ENCODE data around the gene MON2.
"Not testable (repeated sequence)": the region's sequence is repeated elsewhere in the genome, so short reads cannot be mapped to it uniquely, and the experiment has no call there.

Gene MON2, protein sequence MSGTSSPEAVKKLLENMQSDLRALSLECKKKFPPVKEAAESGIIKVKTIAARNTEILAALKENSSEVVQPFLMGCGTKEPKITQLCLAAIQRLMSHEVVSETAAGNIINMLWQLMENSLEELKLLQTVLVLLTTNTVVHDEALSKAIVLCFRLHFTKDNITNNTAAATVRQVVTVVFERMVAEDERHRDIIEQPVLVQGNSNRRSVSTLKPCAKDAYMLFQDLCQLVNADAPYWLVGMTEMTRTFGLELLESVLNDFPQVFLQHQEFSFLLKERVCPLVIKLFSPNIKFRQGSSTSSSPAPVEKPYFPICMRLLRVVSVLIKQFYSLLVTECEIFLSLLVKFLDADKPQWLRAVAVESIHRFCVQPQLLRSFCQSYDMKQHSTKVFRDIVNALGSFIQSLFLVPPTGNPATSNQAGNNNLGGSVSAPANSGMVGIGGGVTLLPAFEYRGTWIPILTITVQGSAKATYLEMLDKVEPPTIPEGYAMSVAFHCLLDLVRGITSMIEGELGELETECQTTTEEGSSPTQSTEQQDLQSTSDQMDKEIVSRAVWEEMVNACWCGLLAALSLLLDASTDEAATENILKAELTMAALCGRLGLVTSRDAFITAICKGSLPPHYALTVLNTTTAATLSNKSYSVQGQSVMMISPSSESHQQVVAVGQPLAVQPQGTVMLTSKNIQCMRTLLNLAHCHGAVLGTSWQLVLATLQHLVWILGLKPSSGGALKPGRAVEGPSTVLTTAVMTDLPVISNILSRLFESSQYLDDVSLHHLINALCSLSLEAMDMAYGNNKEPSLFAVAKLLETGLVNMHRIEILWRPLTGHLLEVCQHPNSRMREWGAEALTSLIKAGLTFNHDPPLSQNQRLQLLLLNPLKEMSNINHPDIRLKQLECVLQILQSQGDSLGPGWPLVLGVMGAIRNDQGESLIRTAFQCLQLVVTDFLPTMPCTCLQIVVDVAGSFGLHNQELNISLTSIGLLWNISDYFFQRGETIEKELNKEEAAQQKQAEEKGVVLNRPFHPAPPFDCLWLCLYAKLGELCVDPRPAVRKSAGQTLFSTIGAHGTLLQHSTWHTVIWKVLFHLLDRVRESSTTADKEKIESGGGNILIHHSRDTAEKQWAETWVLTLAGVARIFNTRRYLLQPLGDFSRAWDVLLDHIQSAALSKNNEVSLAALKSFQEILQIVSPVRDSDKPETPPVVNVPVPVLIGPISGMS (N-terminal part only)

DNA sequence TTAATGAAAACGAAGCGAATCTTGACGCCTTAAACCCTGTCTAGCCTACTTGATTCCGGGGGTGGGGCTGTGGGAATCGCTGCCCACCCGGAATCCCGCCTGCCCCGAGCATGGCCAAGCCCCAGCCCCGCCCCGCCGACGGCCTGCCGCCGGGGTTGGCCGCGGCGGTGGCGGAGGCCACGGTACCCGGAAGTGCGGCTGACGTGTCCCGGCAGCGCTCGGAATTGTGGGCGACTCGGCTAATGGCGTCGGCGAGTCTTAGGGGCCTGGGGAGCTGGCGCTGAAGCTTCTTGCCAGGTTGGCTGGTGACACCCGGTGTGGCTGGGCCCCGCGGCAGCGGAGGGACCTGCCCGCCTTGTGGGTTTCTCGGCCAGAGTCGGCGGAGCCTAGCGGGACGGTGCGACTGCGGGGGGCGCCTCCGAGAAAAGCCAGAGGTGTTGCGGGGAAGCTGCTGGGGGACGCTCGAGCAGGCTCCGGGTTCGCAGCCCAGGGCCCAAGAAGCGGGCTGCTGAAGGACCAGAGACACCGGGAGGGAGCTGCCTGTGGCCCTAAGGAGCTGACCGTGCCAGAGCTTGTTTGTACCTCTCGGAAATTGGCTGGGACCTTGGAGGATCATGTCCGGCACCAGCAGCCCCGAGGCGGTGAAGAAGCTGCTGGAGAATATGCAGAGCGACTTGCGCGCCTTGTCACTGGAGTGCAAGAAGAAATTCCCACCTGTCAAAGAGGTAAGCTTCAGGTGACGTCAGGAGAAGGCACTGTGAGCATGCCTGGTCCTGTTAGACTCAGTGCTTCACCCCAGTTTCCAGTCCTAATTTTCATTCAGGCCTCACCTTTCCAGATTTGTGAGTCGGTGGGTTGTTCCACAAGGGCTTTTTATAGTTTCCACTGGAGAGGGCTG is at the start of gene MON2:
TSS of gene MON2 (plus strand) at position 233 of the 898 bp plus-strand sequence. CDS start at position 615, 382 bp downstream.
- DNase-seq (ENCODE audit: low spot score) = peak; percentile 65

DNA sequence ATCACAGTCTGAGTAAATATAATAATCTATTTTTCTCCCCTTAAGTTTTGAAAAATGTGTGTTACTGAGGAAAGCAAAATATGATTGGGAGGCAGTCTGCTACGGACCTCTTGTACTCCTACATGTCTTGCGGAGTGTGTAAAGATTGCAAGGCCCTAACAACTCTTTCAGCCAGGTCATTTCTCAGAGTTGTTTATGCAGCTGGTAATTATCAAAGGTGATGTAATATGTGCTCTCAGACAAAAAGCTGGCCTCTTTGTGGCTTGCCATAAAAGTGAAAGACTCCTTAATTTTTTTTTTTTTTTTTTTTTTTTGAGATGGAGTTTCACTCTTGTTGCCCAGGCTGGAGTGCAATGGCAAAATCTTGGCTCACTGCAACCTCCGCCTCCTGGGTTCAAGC is 40.5 kb upstream of the MON2 start:
- no peak for DNase-seq (ENCODE audit: low spot score)

DNA sequence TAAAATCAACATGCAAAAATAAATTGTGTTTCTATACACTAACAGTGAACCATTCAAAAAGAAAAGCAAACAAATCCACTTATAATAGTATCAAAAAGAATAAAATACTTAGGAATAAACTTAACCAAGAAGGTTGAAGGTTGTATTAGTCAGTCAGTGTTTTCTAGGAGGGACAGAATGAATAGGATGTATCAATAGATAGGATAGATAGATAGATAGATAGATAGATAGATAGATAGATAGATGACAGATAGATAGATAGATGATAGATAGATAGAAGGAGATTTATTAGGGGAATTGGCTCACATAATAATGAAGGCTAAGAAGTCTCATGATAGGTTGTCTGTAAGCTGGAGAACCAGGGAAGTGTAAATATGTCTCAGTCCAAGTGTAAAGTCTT is 37.2 kb upstream of the MON2 start:
- no peak for DNase-seq (ENCODE audit: low spot score)

DNA sequence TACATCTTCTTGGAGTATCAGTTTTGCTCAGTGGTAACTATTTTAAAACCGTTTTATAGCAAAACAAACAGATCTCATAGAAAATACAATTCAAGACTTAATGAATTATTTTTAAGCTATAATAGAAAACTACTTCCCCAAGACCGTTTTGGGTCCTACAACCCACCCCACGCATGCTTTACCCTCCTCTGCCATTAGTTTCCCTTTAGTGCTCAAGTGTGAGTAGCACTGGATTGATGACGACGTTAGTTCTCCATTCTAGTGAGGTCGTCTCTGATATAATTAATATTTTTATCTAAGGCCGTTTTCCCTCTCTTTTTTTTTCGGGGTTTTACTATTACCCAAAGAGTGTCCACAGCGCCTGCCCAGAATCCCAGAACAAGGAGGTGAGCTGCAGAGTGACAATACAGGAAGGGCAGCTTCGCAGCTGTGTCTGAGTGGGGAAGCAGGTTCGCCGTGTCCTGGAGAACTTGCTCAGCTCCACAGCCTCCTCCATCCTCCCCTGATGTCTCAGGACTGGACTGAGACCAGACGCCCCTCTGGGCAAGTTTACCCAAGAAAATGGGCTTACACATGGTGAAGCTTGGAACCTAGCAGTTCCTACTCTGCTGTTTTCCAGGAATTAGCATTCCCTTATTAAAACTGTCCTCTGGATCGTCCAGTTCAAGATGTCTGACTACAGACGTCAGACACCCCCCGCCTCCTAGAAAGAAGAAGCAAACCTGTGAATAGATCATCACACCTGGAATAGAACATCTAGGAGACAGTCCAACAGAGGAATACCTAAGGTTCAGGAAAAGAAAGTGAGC is 31.9 kb upstream of the MON2 start:
- no peak for DNase-seq (ENCODE audit: low spot score)

DNA sequence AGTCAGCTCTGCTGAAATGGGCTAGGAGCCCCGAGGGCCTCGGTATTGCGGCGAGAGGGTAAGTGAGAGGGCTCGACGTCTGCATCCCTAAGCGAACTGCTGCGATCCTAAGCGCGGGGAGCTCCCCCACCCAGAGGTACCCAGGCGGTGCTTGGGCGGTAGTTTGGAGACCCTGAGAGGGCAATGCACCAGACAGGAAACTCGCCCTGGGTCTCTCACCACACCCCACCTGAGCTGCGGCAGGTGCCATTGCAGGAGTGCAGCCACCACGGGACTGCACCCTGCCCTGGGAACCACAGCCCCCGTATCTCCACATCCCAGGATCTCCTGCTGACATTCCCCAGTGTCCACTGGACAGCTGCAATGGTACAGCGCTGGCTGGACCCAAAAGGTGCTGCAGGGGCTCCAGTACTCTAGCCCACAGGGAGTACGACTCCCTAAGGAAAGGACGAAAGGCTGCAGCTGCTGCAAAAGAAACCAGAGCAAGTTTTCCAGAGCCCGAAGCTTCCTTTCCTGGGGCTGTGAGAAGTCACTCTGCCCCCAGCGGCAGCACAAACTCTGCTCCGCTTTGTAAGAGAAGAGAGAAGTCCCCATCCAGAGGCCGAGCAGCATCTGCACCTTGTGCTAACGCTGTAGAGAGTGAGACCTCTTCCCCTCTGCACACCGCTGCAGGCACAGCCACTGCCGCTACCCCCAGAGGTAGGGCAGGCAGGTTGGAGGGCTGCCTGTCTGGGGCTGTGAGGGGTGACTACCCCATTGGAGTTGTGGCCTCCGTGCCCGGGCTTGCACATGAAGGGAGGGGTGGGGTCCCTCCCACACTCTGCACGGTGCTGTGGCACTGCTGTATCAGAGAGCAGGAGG is 31.1 kb upstream of the MON2 start:
- no peak for DNase-seq (ENCODE audit: low spot score)

DNA sequence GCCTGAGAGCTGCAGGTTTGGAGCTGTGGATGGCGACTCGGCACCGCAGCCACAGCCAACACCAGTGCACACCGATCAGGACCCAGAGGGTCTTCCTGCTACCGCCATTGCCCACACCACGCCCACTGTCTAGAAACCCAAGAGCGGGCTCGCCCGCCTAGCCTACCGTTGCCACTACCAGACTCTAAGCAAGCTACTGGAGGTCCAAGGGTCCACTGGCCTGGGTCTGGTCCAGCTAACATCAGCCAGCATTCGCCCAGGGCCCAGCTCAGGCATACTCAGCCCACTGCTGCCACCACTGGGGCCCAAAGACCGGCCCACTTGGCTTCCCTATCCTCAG is 30.5 kb upstream of the MON2 start:
- no peak for DNase-seq (ENCODE audit: low spot score)

DNA sequence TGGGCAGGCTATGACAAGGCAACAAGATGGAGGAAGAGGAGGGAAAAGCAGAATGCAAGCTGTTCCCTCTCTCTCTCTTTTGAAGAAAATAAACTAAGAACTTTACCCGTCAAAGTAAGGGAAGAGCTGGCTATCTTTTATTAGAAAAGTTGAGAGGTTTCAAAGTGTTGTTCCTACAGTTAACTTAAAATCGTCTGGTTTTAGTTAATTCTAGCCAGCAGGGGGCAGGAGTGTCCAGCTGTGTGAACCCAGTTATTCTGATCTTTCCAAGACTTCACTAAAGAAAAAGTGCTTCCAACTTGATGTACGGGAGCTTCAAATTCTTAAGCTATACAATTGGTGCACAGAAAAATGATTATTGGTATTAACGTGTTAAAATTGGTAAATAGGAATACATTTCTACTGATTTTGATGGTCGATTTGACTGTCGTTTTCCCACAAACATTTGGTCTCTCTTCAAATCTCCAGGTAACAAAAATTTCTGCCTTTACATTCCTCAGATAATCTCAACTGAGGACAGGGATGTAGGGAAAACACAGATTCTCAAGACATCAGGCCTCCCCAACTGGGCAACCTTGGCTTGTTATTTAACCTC is 28.4 kb upstream of the MON2 start:
- peak; percentile 50 for DNase-seq (ENCODE audit: low spot score)

DNA sequence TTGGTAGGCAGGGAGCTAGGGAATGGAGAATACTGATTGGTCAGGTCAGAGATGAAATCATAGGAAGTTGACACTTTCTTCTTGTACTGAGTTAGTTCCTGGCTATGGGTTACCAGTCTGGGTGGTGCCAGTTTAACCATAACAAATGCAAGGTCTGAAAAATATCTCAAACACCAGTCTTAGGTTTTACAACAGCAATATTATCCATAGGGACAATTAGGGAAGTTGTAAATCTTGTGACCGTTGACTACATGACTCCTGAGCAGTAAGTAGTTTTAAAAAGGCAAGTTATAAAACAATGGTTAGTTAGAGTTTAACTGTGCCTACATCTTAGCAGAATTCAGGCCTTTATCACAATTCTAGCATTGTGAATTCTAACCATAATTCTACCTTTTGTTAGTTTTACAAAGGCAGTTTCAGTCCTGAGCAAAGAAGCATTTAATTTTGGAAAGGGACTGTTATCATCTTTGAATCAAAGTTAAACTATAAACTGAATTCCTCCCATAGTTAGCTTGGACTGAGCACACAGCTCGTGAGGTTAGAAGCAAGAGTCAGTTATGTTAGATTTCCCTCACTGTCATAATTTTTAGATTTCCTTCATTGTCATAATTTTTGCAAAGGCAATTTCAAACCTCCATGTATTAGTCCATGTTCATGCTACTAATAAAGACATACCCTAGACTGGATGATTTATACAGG is 19.7 kb upstream of the MON2 start:
- no peak for DNase-seq (ENCODE audit: low spot score)

DNA sequence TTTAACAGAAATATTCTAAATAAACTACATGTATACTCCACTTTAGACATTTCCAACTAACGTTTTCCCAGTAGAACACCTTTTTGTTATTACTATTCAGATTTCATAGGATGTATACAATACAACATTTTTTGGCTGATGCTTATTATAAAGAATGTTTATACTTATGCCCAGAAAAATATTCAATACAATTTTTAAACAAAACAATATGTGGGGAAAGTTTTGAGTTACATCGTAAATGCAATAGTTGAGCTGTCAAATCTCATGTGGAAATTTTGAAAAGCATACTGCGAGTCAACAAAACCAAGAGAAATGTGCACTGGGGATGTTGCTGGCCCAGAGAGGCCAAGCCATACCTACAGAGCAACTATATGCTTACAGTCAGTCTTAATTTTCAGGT is 18.2 kb upstream of the MON2 start:
- DNase-seq (ENCODE audit: low spot score) = no peak

DNA sequence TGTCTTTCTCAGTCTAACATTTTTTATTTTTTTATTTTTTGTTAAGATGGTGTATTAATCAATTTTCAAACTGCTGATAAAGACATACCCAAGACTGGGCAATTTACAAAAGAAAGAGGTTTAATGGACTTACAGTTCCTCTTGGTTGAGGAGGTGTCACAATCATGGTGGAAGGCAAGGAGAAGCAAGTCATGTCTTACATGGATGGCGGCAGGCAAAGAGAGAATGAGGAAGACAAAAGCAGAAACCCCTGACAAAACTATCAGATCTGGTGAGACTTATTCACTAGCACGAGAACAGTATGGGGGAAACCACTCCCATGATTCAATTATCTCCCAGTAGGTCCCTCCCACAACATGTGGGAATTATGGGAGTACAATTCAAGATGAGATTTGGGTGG is 11.2 kb upstream of the MON2 start:
- DNase-seq (ENCODE audit: low spot score) = not testable (repeated sequence)

DNA sequence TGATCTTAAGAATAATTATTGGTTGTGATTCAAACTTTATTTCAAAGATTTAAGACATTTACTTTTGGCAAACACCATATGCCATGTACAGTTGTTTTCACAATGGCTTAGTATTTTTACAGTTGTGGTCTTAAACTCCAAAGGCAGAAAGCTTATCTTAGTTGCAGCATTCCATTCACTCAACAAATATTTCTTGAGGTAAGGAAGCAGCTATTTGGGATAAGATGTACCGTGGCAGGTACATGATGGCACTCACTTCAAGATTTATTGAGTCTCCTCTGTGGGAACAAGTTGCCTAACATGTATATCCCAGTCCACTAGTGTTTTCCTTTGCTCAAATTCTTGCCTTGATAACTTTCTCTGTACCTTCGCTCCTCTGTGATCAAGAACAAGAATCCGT is 8.0 kb upstream of the MON2 start:
- DNase-seq (ENCODE audit: low spot score) = no peak

DNA sequence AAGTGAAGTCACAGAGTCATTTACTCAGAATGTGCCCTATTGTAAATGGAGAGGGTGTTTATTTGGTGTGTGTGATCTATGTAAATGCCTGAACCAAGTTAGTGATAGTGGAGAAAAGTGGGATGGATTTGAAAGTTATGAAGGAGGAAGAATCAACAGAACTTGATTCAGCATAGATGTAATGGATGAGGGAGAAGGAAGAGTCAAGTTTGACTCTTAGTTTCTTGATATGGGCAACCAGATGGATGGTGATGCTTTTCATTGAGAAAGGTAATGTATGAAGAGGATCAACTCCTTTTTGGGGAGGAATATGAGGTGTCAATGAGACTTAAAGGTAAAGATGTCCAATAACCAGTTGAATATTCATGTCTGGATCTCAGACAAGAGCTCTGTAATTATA is 6.7 kb upstream of the MON2 start:
- no peak for DNase-seq (ENCODE audit: low spot score)

DNA sequence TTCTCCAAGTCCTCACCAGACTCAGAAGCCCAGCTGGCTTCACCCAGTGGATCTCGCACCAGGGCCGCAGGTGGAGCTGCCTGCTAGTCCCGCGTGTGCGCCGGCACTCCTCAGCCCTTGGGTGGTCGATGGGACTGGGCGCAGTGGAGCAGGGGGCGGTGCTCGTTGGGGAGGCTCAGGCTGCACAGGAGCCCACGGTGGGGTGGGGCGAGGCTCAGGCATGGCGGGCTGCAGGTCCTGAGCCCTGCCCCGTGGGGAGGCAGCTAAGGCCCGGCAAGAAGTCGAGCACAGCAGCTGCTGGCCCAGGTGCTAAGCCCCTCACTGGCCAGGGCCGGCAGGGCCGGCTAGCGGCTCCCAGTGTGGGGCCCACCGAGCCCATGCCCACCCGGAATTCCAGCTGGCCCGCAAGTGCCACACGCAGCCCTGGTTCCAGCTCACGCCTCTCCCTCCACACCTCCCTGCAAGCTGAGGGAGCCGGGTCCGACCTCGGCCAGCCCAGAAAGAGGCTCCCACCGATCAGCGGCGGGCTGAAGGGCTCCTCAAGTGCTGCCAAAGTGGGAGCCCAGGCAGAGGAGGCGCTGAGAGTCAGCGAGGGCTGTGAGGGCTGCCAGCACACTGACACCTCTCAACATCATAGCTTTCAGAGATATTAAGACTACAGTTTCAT is 5.3 kb upstream of the MON2 start:
- not testable (repeated sequence) for DNase-seq (ENCODE audit: low spot score)

DNA sequence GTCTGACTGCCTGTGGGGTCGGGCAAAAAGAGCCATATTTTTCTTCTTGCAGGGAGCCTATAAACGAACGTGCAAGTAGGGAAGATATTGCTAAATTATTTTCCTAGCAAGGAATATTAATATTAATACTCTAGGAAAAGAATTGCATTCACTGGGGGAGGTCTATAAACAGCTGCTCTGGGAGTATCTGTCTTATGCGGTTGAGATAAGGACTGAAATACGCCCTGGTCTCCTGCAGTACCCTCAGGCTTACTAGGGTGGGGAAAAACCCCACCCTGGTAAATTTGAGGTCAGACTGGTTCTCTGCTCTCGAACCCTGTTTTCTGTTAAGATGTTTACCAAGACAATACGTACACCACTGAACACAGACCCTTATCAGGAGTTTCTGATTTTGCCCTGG is 3.4 kb upstream of the MON2 start:
- DNase-seq (ENCODE audit: low spot score) = not testable (repeated sequence)

DNA sequence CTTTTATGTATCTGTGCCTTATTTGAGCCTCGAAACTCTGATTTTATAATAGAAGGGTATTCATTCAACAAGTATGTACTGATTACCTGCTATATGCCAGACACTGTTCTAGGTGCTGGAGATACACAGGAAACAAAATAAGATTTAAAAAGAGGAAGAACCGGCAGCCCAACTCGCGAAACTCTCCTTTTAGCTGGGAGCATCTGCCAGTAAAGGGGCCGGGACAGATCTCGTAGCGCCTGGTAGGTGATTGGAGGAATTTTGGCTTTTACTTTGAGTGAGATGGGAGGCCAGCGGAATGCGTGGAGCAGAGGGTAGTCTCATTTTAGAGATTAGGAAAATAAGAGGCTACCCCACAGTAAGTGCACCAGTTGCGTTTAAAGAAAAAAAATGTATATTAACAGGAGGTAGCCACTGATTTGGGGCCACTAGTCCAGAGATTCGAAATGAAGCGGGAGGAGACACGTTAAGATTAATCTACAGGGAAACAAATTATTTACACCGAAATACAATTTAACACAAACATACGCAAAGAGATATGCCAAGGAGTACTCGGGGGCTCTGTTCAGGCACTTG is 520 bp upstream of the MON2 start:
- DNase-seq (ENCODE audit: low spot score) = peak; percentile 16

DNA sequence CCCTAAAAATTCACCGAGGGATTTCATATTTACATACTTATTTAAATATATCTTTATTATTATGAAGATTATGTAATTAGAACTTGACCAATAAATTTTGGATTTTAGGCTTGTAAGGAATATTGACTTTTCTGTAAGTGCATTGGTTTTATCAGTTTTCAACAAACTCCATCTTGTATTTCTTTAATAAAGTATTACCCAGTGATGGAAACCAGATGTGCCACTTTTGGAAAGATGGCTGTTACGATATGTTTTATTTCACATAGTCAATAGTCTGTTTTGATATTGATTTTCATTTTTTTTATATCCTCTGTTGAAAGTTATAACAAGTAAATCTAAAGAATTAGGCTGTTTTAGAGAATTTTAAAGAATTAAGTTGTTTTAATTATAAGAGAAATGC is 1.8 kb downstream of the MON2 start:
- no peak for DNase-seq (ENCODE audit: low spot score)

DNA sequence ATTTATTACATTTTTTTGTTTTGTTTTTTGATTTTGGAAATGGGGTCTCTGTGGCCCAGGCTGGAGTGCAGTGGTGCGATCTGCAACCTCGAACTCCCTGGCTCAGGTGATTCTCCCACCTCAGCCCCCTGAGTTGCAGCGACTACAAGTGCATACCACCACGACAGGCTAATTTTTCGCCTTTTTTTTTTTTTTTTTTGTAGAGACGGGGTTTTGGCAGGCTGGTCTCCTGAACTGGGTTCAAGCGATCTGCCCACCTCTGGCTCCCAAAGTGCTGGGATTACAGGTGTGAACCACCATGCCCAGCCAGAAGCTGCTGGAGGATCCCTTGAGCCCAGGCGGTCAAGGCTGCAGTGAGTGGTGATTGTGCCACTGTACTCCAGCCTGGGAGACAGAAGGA is 2.3 kb downstream of the MON2 start:
- no peak for DNase-seq (ENCODE audit: low spot score)

DNA sequence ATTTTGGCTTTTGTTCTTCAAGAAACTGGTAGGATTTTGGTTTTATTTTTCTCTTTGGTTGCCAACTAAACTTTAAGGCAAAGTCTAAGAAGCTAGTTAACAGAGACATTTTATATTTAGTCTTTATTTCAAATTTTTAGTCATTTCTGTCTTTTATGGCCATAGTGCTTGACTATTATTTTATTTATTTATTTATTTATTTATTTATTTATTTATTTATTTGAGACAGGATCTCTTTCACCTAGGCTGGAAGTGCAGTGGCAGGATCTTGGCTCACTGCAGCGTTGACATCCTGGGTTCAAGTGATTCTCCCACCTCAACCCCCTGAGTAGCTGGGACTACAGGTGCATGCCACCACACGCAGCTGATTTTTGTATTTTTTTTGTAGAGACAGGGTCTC is 3.1 kb downstream of the MON2 start:
- no peak for DNase-seq (ENCODE audit: low spot score)
